HG03280 (cell line): Measurements from ENCODE around the gene PADI2.

Source experiments
- ATAC-seq: cut with Tn5 transposase; IDR thresholded peaks from one replicate; pipeline ENCODE4 v1.9.1; 2021; ENCODE audit warnings: mild to moderate bottlenecking, moderate library complexity; ENCODE audit not compliant: unreplicated experiment

Gene PADI2

DNA sequence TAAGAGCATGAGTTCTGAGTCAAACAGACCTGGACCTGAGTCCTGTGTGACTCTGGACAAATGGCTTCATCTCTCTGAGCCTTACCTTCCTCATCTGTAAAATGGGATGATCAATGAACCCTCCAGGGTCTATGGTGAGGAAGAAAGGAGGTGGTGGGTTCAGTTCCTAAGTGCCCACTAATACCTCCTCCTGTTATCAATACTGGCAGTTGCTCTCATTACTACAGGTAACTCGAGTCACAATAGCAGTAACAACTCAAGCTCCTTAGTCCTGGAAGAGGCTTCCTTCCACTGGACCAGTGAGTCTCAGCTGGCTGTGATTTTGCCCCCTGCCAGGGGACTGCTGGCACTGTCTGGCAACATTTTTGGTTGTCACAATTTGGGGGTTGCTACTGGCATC is 2.6 kb downstream of the PADI2 start:
- ATAC-seq, result no peak

DNA sequence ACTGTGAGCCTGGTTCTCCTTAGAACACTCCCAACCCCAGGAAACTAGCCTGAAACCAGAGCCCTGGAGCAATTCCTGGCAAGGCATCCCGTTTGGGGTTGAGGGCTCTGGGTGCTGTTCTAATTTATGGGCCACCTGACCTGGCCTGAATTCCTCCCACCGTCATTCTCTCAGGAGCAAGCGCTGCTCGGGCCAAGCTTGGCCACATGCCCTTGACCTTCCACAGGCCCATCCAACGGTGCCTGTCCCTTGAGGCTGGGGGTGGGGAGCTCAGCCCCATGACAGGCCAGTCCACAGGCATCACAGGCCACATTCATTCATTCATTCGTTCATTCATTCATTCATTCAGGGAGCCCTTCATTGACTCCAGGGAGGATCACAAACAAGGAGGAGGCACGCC is 5.3 kb downstream of the PADI2 start:
- no peak for ATAC-seq

DNA sequence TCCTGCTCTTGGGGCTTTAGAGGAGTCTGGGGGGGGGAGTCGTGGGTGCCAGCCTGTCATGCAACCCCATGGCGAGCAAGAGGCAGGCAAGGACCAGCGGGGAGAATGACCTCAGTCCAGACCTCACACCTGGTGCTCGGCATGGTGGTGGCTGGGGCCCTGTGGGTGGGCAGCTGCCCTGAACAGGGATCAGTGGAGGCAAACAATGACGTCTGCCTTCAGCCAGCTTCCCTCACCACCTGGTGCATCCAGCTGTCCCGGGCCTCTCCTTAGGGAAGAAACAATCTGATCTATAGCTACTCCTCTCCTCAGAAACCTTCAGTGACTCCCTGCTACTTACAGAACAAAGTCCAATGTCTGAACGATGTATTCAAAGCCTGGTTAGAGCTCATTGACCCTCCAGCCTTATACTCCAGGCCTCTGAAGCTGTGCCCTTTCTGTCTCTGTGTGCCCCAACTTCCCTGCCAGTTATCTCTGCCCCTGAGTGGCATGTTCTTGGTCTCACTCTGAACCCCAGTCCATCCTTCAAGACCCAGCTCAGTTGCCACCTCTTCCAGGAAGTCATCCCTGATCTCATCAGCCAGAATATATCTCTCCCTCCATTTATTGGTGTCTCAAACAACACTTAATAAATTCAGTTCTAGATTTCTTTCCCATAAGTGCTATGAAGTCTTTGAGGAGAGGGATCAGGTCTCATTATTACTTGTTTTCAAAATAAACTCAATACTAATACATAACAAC is 6.6 kb downstream of the PADI2 start:
- no peak for ATAC-seq

DNA sequence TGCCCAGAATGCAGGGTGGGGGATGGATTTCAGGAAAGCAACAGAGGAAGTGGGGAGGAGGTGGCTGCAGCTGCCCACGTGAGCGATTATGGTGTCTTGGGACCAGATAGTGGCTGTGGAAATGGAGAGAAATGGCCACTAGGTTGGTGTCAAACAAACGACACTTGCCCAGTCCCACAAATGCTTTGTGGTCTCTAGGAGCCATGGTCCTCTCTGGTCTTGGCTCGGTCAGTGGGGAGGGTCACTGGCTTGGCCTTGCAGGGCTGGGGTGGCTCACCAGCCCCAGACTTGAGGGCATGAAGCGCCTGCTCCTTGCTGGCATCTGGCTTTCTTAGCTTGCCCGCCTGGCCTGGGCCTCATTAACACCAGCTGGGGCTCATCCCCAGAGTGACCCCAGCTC is 7.2 kb downstream of the PADI2 start:
- ATAC-seq, result no peak

DNA sequence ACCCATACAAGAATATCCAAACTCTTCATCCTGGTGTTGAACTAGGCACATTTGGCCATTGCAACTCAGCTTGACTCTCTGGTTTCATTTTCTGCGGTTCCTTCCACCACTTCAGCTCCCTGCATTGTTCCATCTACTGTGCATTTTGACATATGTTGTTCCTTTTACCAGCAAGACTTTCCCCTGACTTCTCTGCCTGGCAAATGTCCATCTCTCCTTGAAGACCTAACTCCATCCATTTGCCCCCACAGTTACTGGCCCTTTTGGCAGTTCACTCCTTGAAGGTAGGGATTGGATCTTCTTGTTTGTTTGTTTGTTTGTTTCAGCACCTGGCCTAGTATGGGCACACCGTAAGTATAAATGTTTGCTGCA is 8.7 kb downstream of the PADI2 start:
- no peak for ATAC-seq

DNA sequence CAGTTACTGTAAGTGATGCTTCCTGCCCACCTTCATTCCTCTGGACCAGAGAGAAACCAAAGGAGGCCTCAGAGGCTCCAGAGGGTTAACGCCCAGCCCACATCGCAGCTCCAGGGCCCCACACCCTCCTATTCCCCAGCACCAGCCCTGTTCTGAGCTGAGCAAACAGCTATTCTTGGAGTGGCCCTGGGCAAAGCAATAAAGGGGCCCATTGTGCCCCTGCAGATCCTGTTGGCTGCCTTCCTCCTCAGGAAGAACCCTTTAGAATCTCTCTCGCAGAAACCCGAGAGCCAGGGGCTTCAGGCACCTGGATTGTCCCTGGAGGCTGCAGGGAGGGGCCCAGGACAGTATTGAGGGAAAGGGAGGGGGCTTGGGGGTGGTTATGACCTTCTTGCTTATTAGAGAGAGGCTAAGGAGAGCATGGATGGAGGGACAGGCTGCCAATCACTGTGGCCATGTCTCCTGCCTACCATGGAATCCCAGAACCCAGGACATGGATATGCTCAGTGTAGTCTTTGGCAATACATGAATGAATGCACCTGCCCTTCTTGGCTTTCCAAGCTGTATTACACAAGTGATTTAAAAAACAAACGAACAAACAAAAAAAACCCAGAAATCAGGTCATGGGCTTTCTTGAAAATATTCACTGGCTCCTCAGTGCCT is 9.2 kb downstream of the PADI2 start:
- no peak for ATAC-seq

DNA sequence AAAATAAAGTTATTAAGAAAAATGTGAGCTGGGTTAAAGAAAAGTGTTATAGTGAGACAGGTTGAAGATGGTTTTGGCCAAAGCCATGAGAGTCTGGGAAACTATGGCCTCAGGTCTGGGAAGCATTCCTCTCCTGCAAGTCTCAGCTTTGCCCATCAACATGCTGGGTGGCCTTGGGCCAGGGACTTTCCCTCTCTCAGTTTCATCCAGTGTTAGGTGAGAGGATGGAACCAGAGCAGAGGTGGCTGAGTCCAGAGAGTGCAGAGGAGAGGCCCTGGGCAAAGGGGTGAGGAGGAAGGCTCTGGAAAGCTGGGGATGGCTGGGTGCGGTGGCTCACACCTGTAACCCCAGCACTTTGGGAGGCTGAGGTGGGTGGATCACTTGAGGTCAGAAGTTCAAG is 10.5 kb downstream of the PADI2 start:
- no peak for ATAC-seq

DNA sequence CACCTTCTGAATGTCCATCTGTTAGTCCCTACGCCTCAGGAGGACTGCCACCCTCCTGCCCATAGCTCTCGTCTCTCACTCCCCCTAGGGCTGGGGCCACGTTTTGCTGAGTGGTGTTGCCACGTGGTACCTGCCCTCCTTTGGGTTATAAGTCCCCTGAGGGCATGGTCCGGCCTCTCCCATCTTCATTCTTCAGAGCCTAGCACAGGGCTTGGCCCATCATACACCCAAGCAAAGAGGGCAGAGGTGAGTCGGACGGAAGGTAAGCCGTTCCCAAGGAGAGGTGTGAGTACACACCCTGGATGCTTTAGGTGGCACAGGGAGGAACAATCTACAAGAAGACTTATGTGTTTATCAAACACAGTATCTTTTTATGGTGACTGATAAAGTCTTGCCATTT is 10.9 kb downstream of the PADI2 start:
- no peak for ATAC-seq

DNA sequence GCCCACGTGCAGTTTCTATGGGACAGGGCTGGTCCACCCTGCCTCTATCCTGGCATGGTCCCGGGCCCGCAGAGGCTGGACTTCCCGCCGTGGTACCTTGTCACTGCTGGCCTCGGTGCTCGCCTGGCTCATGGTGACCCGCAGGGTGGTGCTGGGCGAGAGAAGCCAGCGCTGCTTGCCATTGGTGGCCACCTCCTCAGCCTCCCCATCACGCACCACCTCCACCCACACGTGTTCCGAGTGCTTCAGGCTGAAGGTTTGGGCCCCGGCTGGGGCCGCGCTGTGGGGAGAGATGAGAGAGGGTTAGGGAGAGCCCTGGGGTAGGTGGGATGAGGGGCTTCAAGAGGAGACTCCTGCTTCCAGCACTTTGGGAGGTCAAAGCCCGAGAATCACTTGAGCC is 14.5 kb downstream of the PADI2 start:
- ATAC-seq, result no peak

DNA sequence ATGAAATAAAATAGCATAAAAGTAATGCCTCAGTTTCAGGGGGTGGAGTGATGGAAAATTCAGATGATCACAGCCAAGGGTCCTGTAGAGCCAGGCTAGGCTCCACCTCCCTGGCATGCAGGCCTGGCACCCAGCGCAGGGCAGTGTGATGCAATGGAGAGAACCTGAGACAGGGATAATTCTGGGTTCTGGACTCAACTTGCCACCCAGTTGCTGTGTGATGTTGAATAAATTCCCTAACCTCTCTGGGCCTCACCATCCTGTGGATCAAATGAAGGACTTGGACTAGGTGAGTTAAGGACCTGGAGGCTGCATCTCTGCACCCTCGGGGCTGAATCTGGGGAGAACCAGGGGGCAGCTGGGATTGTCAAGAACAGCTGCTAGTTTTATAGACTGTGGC is 17.0 kb downstream of the PADI2 start:
- ATAC-seq, result no peak

DNA sequence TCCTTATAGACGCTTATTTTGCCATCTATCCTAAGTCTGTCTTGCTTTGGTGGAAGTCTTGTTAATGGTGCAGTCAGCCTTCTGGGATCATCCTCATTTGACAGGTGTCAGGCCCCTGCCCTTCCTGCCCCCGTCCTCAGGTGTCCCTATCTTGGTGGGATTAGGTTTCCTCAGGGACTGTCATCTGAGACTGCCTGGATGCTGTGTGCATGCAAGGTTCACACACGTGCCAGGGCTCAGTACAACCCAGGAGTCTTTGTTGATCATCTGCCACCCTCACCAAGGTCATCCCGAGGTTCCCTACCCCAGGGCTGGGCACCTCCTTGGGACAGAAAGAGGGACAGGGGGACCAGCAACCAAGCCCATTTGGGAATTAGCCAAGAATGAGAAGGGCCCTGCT is 18.0 kb downstream of the PADI2 start:
- ATAC-seq, result no peak

DNA sequence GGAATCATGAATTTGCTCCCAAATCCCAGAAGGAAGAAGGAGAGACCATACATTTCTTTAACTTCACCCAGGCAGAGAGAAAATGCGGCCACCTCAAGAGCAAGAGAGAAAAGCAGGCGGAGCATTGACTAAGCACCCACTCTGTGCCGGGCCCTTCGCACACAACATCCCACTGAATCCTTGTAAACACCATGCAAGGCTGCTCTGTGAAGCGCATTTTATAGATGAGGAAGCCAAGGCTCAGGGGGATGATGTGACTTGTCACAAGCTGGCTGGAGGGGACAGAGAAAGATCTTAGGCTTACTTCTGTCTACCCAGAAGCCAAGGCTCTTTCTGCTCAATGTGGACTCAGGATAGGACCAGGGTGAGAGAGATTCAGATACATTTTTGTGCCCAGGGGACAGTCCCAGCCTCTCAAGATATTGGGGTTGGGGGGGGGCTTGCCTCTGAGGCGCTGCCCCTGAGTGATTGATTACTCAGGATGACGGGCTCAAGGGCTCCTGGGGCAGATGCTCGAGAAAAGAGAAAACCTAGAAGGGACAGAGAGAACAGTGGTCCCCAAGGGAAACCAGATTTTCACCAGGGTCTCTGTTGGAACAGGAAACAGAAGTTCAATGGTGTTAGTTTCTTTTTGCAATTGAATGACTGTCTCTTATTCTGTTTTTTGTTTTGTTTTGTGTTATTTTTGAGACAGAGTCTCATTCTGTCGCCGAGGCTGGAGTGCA is 19.5 kb downstream of the PADI2 start:
- no peak for ATAC-seq

DNA sequence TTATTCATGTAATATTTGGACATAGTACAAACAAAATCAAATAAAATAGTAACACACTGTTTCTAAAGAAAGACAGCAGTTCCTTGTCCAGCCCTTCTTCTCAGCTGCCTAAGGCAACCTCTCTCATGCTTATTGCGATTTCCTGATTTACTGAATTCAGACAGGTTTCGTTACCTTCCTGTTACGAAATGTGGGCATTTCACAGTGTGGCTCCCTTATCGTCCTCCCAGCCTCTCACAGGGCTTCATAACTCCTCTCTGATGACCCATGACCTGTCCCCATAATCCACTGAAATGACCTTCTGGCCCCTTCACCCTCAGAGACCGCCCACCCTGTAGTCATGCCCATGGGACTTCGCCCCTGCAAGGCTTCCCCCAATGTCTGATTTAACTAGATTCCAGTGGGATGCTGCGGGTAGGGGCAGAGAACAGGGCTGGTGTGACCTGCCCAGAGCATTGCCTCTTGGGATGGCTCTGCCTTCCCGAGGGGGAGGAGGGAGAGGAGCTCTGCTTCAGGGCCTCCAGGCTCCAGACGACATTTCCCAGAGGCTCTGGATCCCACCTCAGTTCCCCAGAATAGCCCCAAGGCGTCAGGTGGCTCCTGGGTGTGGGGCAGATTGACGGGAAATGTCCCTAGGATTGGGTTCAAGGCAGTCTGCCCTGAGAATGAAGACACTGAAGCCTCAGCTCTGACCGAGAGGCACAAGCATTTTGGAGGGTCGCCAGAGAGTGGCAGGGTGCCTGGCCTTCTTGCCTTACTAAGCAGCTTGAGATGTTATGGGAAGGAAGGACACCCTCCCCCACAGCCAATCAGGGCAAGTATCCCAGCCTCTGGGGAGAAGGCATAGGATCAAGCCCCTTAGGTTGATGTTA is 20.6 kb downstream of the PADI2 start:
- no peak for ATAC-seq

DNA sequence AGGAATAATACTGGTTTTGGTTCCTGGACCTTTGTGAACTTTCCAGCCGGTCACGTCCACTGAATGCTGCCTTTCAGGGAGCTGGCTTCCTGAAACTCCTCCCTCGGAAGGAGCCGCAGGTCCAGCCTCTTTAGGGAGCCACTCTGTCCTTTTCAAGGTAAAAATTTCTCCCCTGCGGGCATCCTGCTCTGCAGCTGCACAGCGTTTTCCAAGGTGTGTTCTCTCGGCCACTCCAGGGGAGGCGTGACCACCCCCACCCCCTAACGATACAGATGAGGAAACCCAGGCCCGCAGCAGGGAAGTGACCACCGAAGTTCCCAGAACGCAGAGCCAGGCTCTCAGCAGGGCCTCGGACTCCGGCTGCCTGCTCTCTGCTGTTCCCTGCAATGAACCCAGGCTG is 21.5 kb downstream of the PADI2 start:
- no peak for ATAC-seq

DNA sequence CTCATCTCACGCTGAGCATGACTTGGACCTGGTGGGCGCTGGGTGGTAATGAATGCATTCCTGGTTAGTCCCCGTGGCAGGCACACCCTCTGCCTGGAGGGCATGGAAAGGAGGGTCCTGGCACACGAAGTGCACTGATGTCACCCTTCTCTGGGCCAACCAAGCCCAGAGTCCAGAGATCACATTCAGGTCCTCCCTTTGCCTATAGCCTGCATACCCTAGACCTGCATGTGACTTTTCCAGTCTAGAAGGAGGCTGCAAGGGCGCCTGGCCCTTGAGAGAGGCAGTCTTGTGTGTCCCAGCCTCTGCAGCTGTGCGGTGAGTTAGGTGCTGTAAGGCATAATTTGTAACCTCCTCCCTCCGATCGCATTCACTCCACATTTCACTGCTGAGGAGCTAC is 22.1 kb downstream of the PADI2 start:
- no peak for ATAC-seq

DNA sequence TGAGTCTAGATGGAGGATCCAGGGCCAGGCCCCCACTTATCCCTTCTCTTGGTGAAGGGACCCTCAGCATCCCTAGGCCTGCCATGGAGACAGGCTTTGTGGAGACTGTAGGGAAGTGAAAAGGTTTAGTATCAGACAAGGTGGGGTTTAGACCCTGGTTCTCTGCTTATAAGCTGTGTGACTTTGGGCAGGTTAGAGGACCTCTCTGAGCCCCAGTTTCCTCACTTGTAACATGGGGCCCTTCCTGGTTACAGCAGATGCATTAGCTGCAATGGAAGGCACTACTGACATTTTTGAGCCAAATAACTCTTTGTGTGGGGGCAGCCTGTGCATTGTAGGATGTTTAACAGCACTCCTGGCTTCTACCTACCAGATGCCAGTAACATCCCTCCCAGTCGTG is 22.7 kb downstream of the PADI2 start:
- ATAC-seq, result no peak

DNA sequence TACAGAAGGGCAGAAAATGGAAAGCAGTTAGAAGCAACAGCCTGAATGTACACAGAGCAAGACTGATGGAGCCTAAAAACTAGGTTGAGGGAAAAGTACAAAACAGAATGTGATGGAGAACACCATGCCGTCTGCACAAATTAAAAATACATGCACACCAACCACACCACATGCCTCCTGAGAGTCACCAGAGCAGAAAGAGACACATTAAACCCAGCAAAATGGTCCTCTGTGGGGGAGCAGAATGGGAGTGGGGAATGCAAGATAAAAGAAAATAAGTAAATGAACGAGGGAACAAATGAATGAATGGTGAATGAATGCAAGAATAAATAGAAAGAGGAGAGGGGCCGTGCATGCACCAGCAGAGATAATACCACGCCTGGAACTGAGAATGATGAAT is 24.1 kb downstream of the PADI2 start:
- no peak for ATAC-seq

DNA sequence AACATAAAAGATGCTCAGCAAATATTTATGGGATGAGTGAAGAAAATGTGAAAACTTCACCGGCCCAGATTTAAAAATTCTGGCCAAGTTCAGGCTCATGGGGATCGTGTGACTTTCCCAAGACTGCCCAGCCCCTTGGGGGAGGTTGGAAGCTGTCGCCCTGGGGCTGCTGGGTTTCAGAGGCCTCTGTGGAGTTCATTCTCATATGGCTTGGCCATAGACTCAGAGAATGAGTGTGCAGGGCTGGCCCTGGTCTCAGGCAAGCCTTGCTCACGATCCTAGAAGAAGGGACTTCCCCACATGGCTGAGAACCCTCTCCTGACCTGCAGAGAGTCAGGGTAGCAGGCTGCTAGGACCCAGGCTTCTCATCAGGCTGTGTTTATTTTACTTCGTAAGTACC is 24.6 kb downstream of the PADI2 start:
- ATAC-seq, result no peak

DNA sequence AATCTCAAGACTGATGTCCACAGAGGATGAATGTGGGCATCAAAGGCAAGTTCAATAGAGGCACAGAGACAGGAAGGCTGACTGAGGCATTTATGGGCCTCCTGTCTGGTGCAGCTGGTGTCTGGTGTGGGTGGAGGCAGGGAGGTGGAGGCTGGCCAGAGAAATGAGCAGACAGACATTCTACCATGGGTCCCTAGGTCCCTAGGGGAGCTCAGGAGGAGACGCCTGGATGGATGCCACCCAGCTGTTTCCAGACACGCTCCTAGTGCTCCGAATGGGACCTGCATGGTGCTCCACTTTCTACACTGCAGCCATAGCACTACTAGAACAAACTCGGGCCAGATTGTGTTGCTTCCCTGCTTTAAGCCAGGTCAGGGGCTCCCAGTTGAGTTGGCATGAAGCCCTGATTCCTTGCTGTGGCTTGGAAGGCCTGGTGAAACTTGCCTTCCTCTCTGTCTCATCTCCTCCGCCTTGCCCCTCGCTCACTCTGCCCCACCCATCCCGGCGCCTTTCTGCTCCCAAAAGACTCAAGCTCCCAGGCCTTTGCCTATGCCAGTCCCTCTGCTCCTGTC is 25.3 kb downstream of the PADI2 start:
- ATAC-seq, result no peak

DNA sequence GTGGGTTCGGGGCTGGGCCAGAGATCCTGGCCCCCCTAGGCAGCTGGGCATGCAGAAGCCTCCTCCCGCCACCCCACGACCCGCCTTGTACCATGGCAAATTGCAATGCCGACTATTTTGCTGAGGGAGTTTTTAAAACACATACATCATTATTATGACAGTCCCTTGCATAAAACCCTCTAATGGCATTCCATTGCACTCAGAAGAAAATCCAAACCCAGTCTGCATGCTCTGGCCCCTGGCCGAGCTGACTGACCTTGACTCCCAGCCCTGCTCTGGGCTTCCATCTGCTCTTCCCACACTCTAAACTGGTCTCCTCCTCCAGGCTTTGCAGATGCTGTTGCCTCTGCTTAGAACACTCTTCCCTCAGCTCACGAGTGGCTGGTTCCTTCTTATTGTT is 28.0 kb downstream of the PADI2 start:
- no peak for ATAC-seq

DNA sequence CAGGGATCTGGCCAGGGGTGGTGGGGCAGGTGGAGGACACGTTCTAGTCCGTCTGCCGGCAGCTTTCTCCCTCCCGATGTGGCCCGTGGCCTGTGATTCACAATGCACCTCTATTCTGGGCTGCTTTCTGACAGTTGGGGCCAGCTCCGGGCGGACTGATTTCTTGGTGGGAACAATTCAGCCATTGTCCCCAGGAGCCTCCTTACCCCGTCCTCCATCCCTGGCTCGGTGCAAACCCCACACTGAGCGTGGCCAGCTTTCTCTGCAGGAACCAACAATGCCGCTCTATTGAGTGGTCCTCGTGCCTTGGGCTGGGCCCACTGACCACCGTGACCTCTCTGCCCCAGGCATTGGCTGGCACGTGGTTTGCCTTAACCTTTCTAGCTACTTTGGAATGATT is 29.7 kb downstream of the PADI2 start:
- no peak for ATAC-seq
